Esophagus muscularis mucosa (tissue), 4 donors: Measurements from ENCODE around the gene CUL7. TPM values are rescaled to one million over a fixed set of nuclear protein-coding genes. Genes with fewer than 3 reads are reported as not detected.

Experiments used
- DNase-seq: peaks from one replicate; pipeline ENCODE4 v3.0.0-alpha.2; 2017; ENCODE audit errors: extremely low spot score
- H3K27ac ChIP-seq, 4 donors: fragments of 200-600 bp; sonication (generic); replicated peaks in 1 of 4; 1 replicate in 3 of 4; 2 replicates in 1 of 4; pipeline ENCODE4 v1.5.1; 2016 to 2019; ENCODE audit warnings: mild to moderate bottlenecking in 1 of 4
- H3K27me3 ChIP-seq, 4 donors: fragments of 200-600 bp; sonication (generic); one replicate each; pipeline versions ENCODE4 v1.5.1 to v1.6.0; 2016 to 2019
- H3K36me3 ChIP-seq, 4 donors: fragments of 200-600 bp; sonication (generic); one replicate each; pipeline ENCODE4 v1.5.1; 2016 to 2019
- H3K4me1 ChIP-seq, 4 donors: fragments of 200-600 bp; sonication (generic); one replicate each; pipeline ENCODE4 v1.5.1; 2016 to 2019
- H3K4me3 ChIP-seq, 4 donors: fragments of 200-600 bp; sonication (generic); 1 replicate in 2 of 4; 2 replicates in 2 of 4; pipeline ENCODE4 v1.5.1; 2016 to 2019; ENCODE audit warnings: mild to moderate bottlenecking in 4 of 4, moderate library complexity in 1 of 4
- H3K9me3 ChIP-seq, 4 donors: fragments of 200-600 bp; sonication (generic); 1 replicate in 3 of 4; 2 replicates in 1 of 4; pipeline ENCODE4 v1.5.1; 2016 to 2019
- EP300 ChIP-seq: sonication (generic); formaldehyde crosslinking; IDR thresholded peaks from one replicate; pipeline ENCODE4 v1.6.1; 2017; ENCODE audit warnings: antibody characterized with exemption
- POLR2A ChIP-seq: fragments of 450-650 bp; IDR thresholded peaks from one replicate; pipeline ENCODE4 v1.6.1; 2017; ENCODE audit warnings: antibody characterized with exemption, moderate library complexity, mild to moderate bottlenecking, low read depth
- POLR2AphosphoS5 ChIP-seq, 2 donors: sonication (generic); formaldehyde crosslinking; IDR thresholded peaks; one replicate each; pipeline ENCODE4 v1.6.1; 2017; ENCODE audit warnings: antibody characterized with exemption in 2 of 2
- WGBS: methylation state at CpG from one replicate; pipeline ENCODE4 v1.1.5; 2018; 5-methylcytosine and 5-hydroxymethylcytosine counted together
- intact Hi-C: fragments of 100-400 bp; cut with DNase I; formaldehyde crosslinking; loops from one replicate; pipeline ENCODE4 v1.15.1; 2023
- total RNA-seq, 4 donors: library from RNA; depleted of rRNA; stranded (reverse); fragments of >200 nt; gene quantifications; one replicate each; pipeline versions ENCODE4 v1.1.0 to v1.2.1, GENCODE V29; 2016
- TF ChIP-seq, protein P1 (sequence below), 3 experiments: fragments of 200-600 bp in 2 of 3; fragments of 450-650 bp in 1 of 3; sonication (generic) in 2 of 3; IDR thresholded peaks; one replicate each; pipeline ENCODE4 v1.5.1; 2017 to 2019; ENCODE audit warnings: antibody characterized with exemption in 3 of 3, mild to moderate bottlenecking in 2 of 3, moderate library complexity in 1 of 3

CUL7 gene
- total RNA-seq, 4 donors from 2014 or later = 8.4 to 19.6 (median 14.4) TPM

DNA sequence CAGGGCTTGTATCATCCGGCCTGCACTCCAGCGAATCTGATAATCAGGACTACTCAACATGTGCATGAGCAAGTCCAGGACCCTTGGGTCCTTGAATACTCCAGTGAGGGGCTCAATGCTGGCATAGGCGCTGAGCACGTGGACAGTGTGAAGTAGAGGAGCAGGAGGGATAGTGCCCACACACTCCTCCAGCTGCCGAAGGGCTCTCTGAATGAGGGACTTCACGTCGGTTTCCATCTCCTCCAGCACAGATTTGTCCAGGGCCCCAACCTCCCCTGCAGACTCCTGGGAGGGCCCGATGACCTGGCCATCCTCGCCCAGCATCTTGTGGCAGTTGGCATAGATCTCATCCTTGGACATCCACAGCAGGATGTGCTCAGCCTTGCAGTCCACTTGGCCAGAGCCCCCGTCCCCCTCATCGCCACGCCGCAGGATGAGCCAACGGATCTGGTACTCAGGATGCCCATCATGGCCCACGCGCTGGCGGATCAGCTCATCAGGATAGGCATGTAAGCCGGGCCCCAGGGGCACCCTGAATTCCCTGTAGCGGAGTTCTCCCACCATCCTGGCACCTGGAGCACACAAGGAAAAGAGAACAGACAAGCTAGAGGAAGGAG is 1.3 kb downstream of the CUL7 start:
- no peak overlapping the region for H3K4me3 ChIP-seq
- peak overlapping the region; percentile 88 to 94 (median 92) for H3K27ac ChIP-seq
- peaks cover 4 to 64% (median 55%) of the 10 kb centered on the region in 4 donors for H3K36me3 ChIP-seq
- intact Hi-C loops = loop anchor here (5.0 kb wide), 1 partner anchor 35 kb away; no protein-coding TSS in a partner anchor
- TF ChIP-seq POLR2A (no peak), EP300 (no peak), POLR2AphosphoS5 (IDR thresholded peaks at IDR 0.05) (no peak)
- TF ChIP-seq, protein P1, sequence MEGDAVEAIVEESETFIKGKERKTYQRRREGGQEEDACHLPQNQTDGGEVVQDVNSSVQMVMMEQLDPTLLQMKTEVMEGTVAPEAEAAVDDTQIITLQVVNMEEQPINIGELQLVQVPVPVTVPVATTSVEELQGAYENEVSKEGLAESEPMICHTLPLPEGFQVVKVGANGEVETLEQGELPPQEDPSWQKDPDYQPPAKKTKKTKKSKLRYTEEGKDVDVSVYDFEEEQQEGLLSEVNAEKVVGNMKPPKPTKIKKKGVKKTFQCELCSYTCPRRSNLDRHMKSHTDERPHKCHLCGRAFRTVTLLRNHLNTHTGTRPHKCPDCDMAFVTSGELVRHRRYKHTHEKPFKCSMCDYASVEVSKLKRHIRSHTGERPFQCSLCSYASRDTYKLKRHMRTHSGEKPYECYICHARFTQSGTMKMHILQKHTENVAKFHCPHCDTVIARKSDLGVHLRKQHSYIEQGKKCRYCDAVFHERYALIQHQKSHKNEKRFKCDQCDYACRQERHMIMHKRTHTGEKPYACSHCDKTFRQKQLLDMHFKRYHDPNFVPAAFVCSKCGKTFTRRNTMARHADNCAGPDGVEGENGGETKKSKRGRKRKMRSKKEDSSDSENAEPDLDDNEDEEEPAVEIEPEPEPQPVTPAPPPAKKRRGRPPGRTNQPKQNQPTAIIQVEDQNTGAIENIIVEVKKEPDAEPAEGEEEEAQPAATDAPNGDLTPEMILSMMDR (IDR thresholded peaks at IDR 0.05) = no peak
- no peak for DNase-seq
- H3K4me1 ChIP-seq = peaks cover 10 to 37% (median 20%) of the 10 kb centered on the region in 4 donors
- no peaks in the 10 kb centered on the region for H3K9me3 ChIP-seq
- 88% methylated on average over 9 of the region's 19 CpGs for WGBS
- H3K27me3 ChIP-seq = no peaks in the 10 kb centered on the region

DNA sequence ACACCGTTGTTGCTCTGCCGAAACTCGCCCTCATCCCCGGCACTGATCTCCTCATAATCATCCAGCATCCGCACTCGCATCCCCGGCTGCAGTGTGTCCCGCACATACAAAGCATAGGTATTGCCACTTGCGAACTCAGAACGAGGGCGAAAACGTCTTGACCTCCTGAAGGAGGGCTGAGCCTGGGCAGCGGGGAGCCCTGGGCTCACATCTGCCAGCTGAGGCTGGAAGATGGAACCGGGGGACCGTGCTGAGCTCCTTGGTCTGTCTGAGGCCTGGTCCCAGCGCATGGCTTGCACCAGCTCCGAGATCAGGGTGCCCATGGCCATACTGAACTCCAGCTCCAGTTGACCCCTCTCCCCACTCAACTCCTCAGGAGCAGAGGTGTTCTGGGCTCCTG is 2.7 kb downstream of the CUL7 start:
- 94% methylated on average over 16 of the region's 17 CpGs for WGBS
- Histone ChIP-seq H3K27ac (no peak overlapping the region), H3K4me1 (peaks cover 10 to 33% (median 20%) of the 10 kb centered on the region in 4 donors), H3K9me3 (no peaks in the 10 kb centered on the region), H3K27me3 (no peaks in the 10 kb centered on the region), H3K4me3 (no peak overlapping the region), H3K36me3 (peaks cover 4 to 64% (median 56%) of the 10 kb centered on the region in 4 donors)
- no peak for TF ChIP-seq POLR2AphosphoS5 (IDR thresholded peaks at IDR 0.05)
- no peak for TF ChIP-seq POLR2A
- TF ChIP-seq, protein P1 (IDR thresholded peaks at IDR 0.05) = no peak
- DNase-seq = no peak
- intact Hi-C loops = loop anchor here (5.0 kb wide), 1 partner anchor 34 kb away; no protein-coding TSS in a partner anchor

DNA sequence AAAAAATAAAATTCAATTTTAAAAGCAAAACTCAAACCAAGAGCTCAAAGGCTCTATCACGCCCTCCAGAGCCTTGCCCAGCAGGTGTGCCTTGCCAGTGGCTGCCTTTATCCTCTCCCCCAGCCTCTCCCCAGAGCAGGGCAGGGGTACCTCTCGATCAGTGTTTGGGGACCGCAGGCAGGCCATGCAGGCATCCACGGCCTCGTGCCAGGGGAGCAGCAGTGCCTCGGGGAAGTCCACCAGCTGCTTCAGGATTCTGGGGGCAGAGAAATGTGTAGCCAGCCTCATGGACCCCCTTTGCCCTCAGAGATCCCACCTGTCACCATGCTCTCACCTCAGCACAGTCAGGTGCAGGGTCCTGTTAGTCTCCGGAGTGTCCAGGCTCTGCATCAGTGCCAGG is 5.7 kb downstream of the CUL7 start:
- H3K27ac ChIP-seq = no peak overlapping the region
- no peaks in the 10 kb centered on the region for H3K9me3 ChIP-seq
- TF ChIP-seq, protein P1 (IDR thresholded peaks at IDR 0.05) = no peak
- TF ChIP-seq EP300 = no peak
- no peak for TF ChIP-seq POLR2A
- TF ChIP-seq POLR2AphosphoS5 (IDR thresholded peaks at IDR 0.05) = no peak
- WGBS = 74% methylated on average over 5 of the region's 7 CpGs
- peaks cover 17 to 82% (median 71%) of the 10 kb centered on the region in 4 donors for H3K36me3 ChIP-seq
- intact Hi-C loops = no loop called here
- DNase-seq = no peak
- H3K27me3 ChIP-seq = no peaks in the 10 kb centered on the region
- no peak overlapping the region for H3K4me3 ChIP-seq
- peaks cover 0 to 15% (median 5%) of the 10 kb centered on the region in 4 donors for H3K4me1 ChIP-seq

DNA sequence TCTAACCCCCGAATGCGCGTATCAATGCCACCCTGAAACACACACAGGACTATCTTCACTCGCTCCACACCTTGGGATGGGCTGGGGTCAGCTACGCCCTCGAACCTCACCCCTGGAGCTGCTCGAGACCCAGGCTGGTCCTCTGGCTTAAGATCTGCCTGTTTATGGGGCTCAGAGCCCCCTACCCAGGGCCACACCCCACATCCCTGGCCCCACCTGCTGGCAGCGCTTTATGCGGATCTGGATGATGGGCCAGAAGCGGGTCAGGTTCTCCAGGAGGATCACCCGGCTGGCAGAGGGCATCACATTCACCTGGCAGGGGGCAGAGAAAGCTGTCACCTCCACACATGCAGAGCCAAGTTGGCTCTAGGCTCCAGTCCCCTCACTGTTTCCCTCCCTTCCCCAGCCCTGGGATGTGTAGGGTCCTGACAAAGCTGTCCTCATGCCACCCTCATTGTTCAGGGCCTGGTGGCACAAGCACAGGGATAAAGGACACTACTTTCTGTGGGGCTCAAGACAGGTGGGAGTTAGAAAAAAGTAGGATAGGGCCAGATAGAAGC is 8.2 kb downstream of the CUL7 start:
- Histone ChIP-seq H3K4me3 (no peak overlapping the region), H3K27ac (no peak overlapping the region), H3K36me3 (peaks cover 17 to 95% (median 84%) of the 10 kb centered on the region in 4 donors), H3K27me3 (no peaks in the 10 kb centered on the region), H3K4me1 (no peaks in the 10 kb centered on the region), H3K9me3 (no peaks in the 10 kb centered on the region)
- intact Hi-C loops = no loop called here
- DNase-seq = no peak
- TF ChIP-seq, protein P1 (IDR thresholded peaks at IDR 0.05) = no peak
- no peak for TF ChIP-seq POLR2AphosphoS5 (IDR thresholded peaks at IDR 0.05)
- TF ChIP-seq EP300 = no peak
- TF ChIP-seq POLR2A = no peak
- WGBS = 89% methylated on average over 7 of the region's 11 CpGs
